Gastroesophageal sphincter (tissue), 3 donors: ENCODE results near the gene FSIP2.

Experiments used
- EP300 ChIP-seq: sonication (generic); formaldehyde crosslinking; IDR thresholded peaks from one replicate; pipeline ENCODE4 v1.6.1; 2017; ENCODE audit warnings: antibody characterized with exemption, mild to moderate bottlenecking
- POLR2A ChIP-seq, 2 donors: fragments of 450-650 bp; IDR thresholded peaks; one replicate each; pipeline ENCODE4 v1.6.1; 2017; ENCODE audit warnings: antibody characterized with exemption in 2 of 2, mild to moderate bottlenecking in 2 of 2, moderate library complexity in 1 of 2
- POLR2AphosphoS5 ChIP-seq: sonication (generic); formaldehyde crosslinking; IDR thresholded peaks from one replicate; pipeline ENCODE4 v1.6.1; 2017; ENCODE audit warnings: antibody characterized with exemption
- TF ChIP-seq, protein P1 (sequence below), 4 experiments: fragments of 200-600 bp in 2 of 4; fragments of 450-650 bp in 2 of 4; sonication (generic) in 1 of 4; IDR thresholded peaks; one replicate each; pipeline ENCODE4 v1.5.1; 2017 to 2019; ENCODE audit warnings: antibody characterized with exemption in 4 of 4, mild to moderate bottlenecking in 2 of 4, moderate library complexity in 2 of 4

DNA sequence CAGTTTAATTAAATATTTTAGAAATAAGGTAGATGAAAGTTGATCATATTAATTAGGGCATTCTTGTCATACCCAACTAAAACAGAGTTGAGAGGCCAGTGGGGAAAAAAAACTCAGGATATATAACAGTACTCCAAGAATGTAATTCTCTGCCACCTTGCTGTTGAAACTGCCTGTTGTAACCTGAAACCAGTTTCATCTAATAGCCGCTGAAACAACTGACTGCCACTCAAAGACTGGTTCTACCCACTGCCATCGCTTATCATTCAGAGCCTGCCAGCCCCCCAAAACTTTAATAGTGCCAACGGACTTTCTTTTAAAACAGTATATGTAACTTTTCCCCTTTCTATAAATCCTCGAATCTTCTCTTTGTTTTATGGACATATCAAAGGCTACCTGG, 37.7 kb upstream of the FSIP2 start:
- no peak for TF ChIP-seq POLR2AphosphoS5
- TF ChIP-seq, protein P1, sequence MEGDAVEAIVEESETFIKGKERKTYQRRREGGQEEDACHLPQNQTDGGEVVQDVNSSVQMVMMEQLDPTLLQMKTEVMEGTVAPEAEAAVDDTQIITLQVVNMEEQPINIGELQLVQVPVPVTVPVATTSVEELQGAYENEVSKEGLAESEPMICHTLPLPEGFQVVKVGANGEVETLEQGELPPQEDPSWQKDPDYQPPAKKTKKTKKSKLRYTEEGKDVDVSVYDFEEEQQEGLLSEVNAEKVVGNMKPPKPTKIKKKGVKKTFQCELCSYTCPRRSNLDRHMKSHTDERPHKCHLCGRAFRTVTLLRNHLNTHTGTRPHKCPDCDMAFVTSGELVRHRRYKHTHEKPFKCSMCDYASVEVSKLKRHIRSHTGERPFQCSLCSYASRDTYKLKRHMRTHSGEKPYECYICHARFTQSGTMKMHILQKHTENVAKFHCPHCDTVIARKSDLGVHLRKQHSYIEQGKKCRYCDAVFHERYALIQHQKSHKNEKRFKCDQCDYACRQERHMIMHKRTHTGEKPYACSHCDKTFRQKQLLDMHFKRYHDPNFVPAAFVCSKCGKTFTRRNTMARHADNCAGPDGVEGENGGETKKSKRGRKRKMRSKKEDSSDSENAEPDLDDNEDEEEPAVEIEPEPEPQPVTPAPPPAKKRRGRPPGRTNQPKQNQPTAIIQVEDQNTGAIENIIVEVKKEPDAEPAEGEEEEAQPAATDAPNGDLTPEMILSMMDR (IDR thresholded peaks at IDR 0.05): no peak
- TF ChIP-seq POLR2A (IDR thresholded peaks at IDR 0.05): no peak
- TF ChIP-seq EP300: no peak
